HG03097 (cell line): ENCODE results near the gene LDLRAP1.

Experiments
- ATAC-seq: cut with Tn5 transposase; IDR thresholded peaks from one replicate; pipeline ENCODE4 v1.9.1; 2021; ENCODE audit not compliant: unreplicated experiment, low FRiP score

LDLRAP1 gene

GRCh38 chr1:25560788-25561187 is 17.4 kb downstream of the LDLRAP1 start:
- ATAC-seq, result no peak

GRCh38 chr1:25561421-25562100 is 18.2 kb downstream of the LDLRAP1 start:
- ATAC-seq, result no peak

GRCh38 chr1:25562101-25562927 is 18.9 kb downstream of the LDLRAP1 start:
- no peak for ATAC-seq

- ATAC-seq, result no peak
Measured at GRCh38 chr1:25562928-25563283, 19.5 kb downstream of the LDLRAP1 start.

GRCh38 chr1:25563330-25564215 is 20.2 kb downstream of the LDLRAP1 start:
- ATAC-seq, result no peak

- no peak for ATAC-seq
Measured at GRCh38 chr1:25564777-25565574, 21.6 kb downstream of the LDLRAP1 start.

GRCh38 chr1:25565626-25566025 is 22.2 kb downstream of the LDLRAP1 start:
- ATAC-seq, result no peak

GRCh38 chr1:25566176-25566729 is 22.8 kb downstream of the LDLRAP1 start:
- ATAC-seq, result no peak

- ATAC-seq, result no peak
Measured at GRCh38 chr1:25566730-25567341, 23.4 kb downstream of the LDLRAP1 start.

GRCh38 chr1:25567710-25568089 is 24.3 kb downstream of the LDLRAP1 start:
- ATAC-seq, result no peak

GRCh38 chr1:25568090-25568833 is 24.9 kb downstream of the LDLRAP1 start:
- no peak for ATAC-seq

GRCh38 chr1:25568834-25569596 is 25.6 kb downstream of the LDLRAP1 start:
- no peak for ATAC-seq

- ATAC-seq, result no peak
Measured at GRCh38 chr1:25569597-25570396, 26.4 kb downstream of the LDLRAP1 start.

- ATAC-seq, result no peak
Measured at GRCh38 chr1:25570798-25571521, 27.6 kb downstream of the LDLRAP1 start.

- ATAC-seq, result no peak
Measured at GRCh38 chr1:25571522-25571970, 28.1 kb downstream of the LDLRAP1 start.

- ATAC-seq, result no peak
Measured at GRCh38 chr1:25572107-25572506, 28.7 kb downstream of the LDLRAP1 start.
